ENCODE results near the gene MUC3A. TPM values are rescaled to one million over a fixed set of nuclear protein-coding genes. Genes with fewer than 3 reads are reported as not detected.

The MUC3A gene
- total and polyA plus RNA-seq, 2 experiments from 2014 or later = 16.3 to 44.4 TPM

DNA sequence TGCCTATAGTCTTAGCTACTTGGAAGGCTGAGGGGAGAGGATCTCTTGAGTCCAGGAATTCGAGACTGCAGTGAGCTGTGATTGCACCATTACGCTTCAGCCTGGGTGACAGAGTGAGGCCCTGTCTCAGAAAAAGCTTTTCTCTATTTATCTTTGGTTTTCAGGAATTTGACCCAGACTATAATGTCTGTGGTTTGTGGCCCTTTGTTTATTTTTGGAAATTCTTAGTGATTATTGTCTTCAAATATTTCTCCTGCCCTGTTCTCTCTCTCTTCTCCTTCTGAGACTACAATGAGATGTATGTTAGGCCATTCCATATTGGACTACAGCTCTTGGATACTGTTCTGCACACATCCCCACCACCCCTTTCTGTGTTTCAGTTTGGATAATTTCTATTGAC lies 24.7 kb downstream of the MUC3A start:
- Histone ChIP-seq H3K4me2 (no peak overlapping the region), H3K9me2 (ENCODE audit: insufficient read depth) (no peaks in the 10 kb centered on the region), H3K4me3 (no peak overlapping the region), H4K20me1 (replicated peaks; ENCODE audit: insufficient read depth) (no peaks in the 10 kb centered on the region), H3K27me3 (ENCODE audit: insufficient read depth) (no peaks in the 10 kb centered on the region), H2AFZ (no peak overlapping the region), H3K4me1 (ENCODE audit: insufficient read depth) (no peaks in the 10 kb centered on the region), H3F3A (replicated peaks; ENCODE audit: low read depth) (no peaks in the 10 kb centered on the region), H3K79me2 (replicated peaks; ENCODE audit: insufficient read depth) (no peaks in the 10 kb centered on the region), H3K36me3 (ENCODE audit: insufficient read depth) (no peaks in the 10 kb centered on the region), H3K27ac (ENCODE audit: low read depth) (no peak overlapping the region)
- no peak overlapping the region for H3K27ac Mint-ChIP-seq
- ATAC-seq (no peak), DNase-seq (ENCODE audit: low spot score) (no peak)
- no peaks in the 10 kb centered on the region for H3K9me3 Mint-ChIP-seq
- TF ChIP-seq ZNF331 (CRISPR knock-in tag; IDR thresholded peaks at IDR 0.05; ENCODE audit: low read depth) = no peak
- no peak for TF ChIP-seq POLR2AphosphoS5 (IDR thresholded peaks at IDR 0.05; ENCODE audit: low read depth)
- TF ChIP-seq, protein P1, sequence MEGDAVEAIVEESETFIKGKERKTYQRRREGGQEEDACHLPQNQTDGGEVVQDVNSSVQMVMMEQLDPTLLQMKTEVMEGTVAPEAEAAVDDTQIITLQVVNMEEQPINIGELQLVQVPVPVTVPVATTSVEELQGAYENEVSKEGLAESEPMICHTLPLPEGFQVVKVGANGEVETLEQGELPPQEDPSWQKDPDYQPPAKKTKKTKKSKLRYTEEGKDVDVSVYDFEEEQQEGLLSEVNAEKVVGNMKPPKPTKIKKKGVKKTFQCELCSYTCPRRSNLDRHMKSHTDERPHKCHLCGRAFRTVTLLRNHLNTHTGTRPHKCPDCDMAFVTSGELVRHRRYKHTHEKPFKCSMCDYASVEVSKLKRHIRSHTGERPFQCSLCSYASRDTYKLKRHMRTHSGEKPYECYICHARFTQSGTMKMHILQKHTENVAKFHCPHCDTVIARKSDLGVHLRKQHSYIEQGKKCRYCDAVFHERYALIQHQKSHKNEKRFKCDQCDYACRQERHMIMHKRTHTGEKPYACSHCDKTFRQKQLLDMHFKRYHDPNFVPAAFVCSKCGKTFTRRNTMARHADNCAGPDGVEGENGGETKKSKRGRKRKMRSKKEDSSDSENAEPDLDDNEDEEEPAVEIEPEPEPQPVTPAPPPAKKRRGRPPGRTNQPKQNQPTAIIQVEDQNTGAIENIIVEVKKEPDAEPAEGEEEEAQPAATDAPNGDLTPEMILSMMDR (conservative IDR thresholded peaks at IDR 0.05; ENCODE audit: low read depth in 2 of 2) = no peak
- no peak for TF ChIP-seq EZH2 (IDR thresholded peaks at IDR 0.05; ENCODE audit: low read depth, unreplicated experiment)
- TF ChIP-seq REST (IDR thresholded peaks at IDR 0.05; ENCODE audit: unreplicated experiment) = no peak
- TF ChIP-seq, protein P2, sequence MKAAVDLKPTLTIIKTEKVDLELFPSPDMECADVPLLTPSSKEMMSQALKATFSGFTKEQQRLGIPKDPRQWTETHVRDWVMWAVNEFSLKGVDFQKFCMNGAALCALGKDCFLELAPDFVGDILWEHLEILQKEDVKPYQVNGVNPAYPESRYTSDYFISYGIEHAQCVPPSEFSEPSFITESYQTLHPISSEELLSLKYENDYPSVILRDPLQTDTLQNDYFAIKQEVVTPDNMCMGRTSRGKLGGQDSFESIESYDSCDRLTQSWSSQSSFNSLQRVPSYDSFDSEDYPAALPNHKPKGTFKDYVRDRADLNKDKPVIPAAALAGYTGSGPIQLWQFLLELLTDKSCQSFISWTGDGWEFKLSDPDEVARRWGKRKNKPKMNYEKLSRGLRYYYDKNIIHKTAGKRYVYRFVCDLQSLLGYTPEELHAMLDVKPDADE (IDR thresholded peaks at IDR 0.05) = no peak
- no peak for TF ChIP-seq STAT1 (IDR thresholded peaks at IDR 0.05; ENCODE audit: unreplicated experiment)
- no peak for TF ChIP-seq CREB1 (CRISPR knock-in tag; IDR thresholded peaks at IDR 0.05; ENCODE audit: low read depth)
- TF ChIP-seq ZNF114 (CRISPR knock-in tag; IDR thresholded peaks at IDR 0.05) = no peak
- TF ChIP-seq ZNF462 (CRISPR knock-in tag; IDR thresholded peaks at IDR 0.05) = no peak
- no peak for TF ChIP-seq NANOG (IDR thresholded peaks at IDR 0.05; ENCODE audit: borderline replicate concordance)
- no peak for TF ChIP-seq EZH2phosphoT487 (IDR thresholded peaks at IDR 0.05; ENCODE audit: unreplicated experiment)
- TF ChIP-seq JUNB (IDR thresholded peaks at IDR 0.05; ENCODE audit: unreplicated experiment) = no peak
- H3K4me1 Mint-ChIP-seq = peaks cover 6% of the 10 kb centered on the region; the same call in 2 of the 3 replicates
- H3K4me3 Mint-ChIP-seq = no peak overlapping the region
- H3K27me3 Mint-ChIP-seq (ENCODE audit: insufficient read depth, low read depth, poor library complexity) = peaks cover 20% of the 10 kb centered on the region
- H3K36me3 Mint-ChIP-seq (ENCODE audit: low read depth) = no peaks in the 10 kb centered on the region
